ENCODE results near the gene FUCA1.

Gene FUCA1

DNA sequence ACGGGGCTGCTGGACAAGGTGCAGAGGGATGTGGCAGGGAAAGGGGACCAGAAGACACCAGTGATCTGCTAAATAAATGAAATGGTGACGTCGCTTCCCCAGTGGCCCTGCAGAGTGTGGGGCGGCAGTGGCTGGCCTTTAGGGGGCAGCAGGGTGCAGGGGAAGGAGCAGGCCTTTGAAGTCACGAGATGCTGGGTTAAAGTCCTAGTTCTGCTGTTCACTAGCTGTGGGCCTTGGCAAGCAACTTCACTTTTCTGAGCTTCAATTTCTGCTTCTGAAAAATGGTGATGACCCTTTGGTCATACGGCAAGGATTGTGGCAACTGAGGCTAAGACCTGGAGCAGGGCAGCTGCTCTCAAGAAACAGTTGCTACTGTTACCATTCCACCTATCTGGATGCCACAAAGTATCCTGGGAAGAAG lies 58.3 kb downstream of the FUCA1 start:
- Histone ChIP-seq H3K4me2 (ENCODE audit: low read length) (no peak overlapping the region), H3K27me3 (ENCODE audit: insufficient read depth, low read length) (no peaks in the 10 kb centered on the region), H3K4me1 (ENCODE audit: insufficient read depth, low read length, severe bottlenecking) (peaks cover 13% of the 10 kb centered on the region), H3F3A (ENCODE audit: insufficient read depth, low read length) (no peaks in the 10 kb centered on the region), H3K9me3 (ENCODE audit: low read length) (no peaks in the 10 kb centered on the region), H3K27ac (ENCODE audit: low read depth, low read length, poor library complexity, severe bottlenecking) (peak overlapping the region; percentile 37), H3K4me3 (ENCODE audit: low read depth, low read length, poor library complexity, severe bottlenecking) (no peak overlapping the region), H3K9ac (ENCODE audit: low read length) (no peak overlapping the region), H2AFZ (ENCODE audit: low read length) (no peak overlapping the region), H4K20me1 (ENCODE audit: insufficient read depth, low read length) (no peaks in the 10 kb centered on the region), H3K36me3 (ENCODE audit: insufficient read depth, low read length) (peaks cover 11% of the 10 kb centered on the region; the same call in 1 of the 2 replicates), H3K79me2 (ENCODE audit: insufficient read depth, low read length) (no peaks in the 10 kb centered on the region), H3K9me2 (ENCODE audit: low read depth, low read length) (no peaks in the 10 kb centered on the region)
- TF ChIP-seq EZH2 (IDR thresholded peaks at IDR 0.05; ENCODE audit: borderline replicate concordance, low read length): no peak
- TF ChIP-seq CTCF (IDR thresholded peaks at IDR 0.05; ENCODE audit: low read length): peak; percentile 96

DNA sequence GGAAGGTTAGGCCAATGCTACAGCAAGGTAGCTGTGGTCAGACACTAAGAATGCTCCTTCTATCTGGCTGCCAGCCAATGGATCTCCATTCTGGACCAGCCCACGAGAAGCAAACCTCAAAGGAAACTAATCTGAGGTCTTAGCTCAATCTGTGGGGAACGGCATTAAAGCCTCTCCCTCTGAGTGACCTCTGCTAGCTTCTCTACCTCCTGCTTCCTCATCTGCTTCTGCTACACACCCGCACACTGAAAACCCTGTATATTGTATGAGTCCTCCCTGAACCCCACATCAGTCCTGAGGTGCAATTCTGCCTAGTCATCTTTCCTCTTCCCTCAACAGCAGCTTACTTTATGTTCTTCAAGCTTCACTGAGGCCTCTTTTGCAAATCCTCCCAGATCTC lies 60.6 kb downstream of the FUCA1 start:
- H3K27ac ChIP-seq (ENCODE audit: low read depth, low read length, poor library complexity, severe bottlenecking): no peak overlapping the region

DNA sequence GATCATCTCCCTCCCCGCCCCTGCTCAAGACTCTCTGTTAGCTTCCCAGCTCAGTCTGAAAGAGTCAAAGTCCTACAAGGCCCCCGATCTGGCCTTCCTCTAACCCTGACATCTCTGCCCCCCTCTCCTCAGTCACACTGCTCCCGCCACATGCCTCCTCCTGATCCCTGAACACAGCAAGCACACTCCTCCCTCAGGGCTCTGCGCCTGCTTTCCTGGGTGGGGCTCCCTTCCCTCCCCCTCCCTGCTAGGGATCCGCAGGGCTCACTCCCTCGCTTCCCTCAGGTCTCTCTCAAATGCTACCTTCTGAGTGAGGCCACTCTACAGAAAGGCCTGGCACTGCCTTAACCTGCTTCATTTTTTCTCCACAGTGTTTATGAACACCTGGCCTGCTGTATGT lies 61.8 kb downstream of the FUCA1 start:
- Histone ChIP-seq H3K4me1 (ENCODE audit: insufficient read depth, low read length, severe bottlenecking) (peaks cover 18% of the 10 kb centered on the region), H3F3A (ENCODE audit: insufficient read depth, low read length) (no peaks in the 10 kb centered on the region), H3K27ac (ENCODE audit: low read depth, low read length, poor library complexity, severe bottlenecking) (no peak overlapping the region), H3K9me2 (ENCODE audit: low read depth, low read length) (no peaks in the 10 kb centered on the region), H3K4me2 (ENCODE audit: low read length) (no peak overlapping the region), H3K36me3 (ENCODE audit: insufficient read depth, low read length) (peaks cover 4% of the 10 kb centered on the region; the same call in 1 of the 2 replicates), H4K20me1 (ENCODE audit: insufficient read depth, low read length) (no peaks in the 10 kb centered on the region), H3K9ac (ENCODE audit: low read length) (no peak overlapping the region), H3K79me2 (ENCODE audit: insufficient read depth, low read length) (no peaks in the 10 kb centered on the region), H3K9me3 (ENCODE audit: low read length) (no peaks in the 10 kb centered on the region), H3K27me3 (ENCODE audit: insufficient read depth, low read length) (no peaks in the 10 kb centered on the region), H3K4me3 (ENCODE audit: low read depth, low read length, poor library complexity, severe bottlenecking) (no peak overlapping the region), H2AFZ (ENCODE audit: low read length) (no peak overlapping the region)
- no peak for TF ChIP-seq EZH2 (IDR thresholded peaks at IDR 0.05; ENCODE audit: borderline replicate concordance, low read length)
- TF ChIP-seq CTCF (IDR thresholded peaks at IDR 0.05; ENCODE audit: low read length): no peak

More for the DNA sequence above, 60.6 kb downstream of the FUCA1 start:
- Histone ChIP-seq H3K79me2 (ENCODE audit: insufficient read depth, low read length) (no peaks in the 10 kb centered on the region), H2AFZ (ENCODE audit: low read length) (no peak overlapping the region), H3K9ac (ENCODE audit: low read length) (no peak overlapping the region), H3K27me3 (ENCODE audit: insufficient read depth, low read length) (no peaks in the 10 kb centered on the region), H3K9me3 (ENCODE audit: low read length) (no peaks in the 10 kb centered on the region), H3K36me3 (ENCODE audit: insufficient read depth, low read length) (peaks cover 4% of the 10 kb centered on the region; the same call in 1 of the 2 replicates), H4K20me1 (ENCODE audit: insufficient read depth, low read length) (no peaks in the 10 kb centered on the region), H3K4me3 (ENCODE audit: low read depth, low read length, poor library complexity, severe bottlenecking) (no peak overlapping the region), H3K9me2 (ENCODE audit: low read depth, low read length) (no peaks in the 10 kb centered on the region), H3F3A (ENCODE audit: insufficient read depth, low read length) (no peaks in the 10 kb centered on the region), H3K4me1 (ENCODE audit: insufficient read depth, low read length, severe bottlenecking) (peaks cover 13% of the 10 kb centered on the region), H3K4me2 (ENCODE audit: low read length) (no peak overlapping the region)
- no peak for TF ChIP-seq EZH2 (IDR thresholded peaks at IDR 0.05; ENCODE audit: borderline replicate concordance, low read length)
- TF ChIP-seq CTCF (IDR thresholded peaks at IDR 0.05; ENCODE audit: low read length): no peak

Measured in OCI-LY1 (cell line).